GM12878 (cell line): ENCODE results near the gene OR7G3. TPM values are rescaled to one million over a fixed set of nuclear protein-coding genes. Genes with fewer than 3 reads are reported as not detected.
A peak's percentile ranks its signal among the peaks of the same experiment; 100 is the strongest.

Experiments used
- ATAC-seq: fragments of 200-7000 bp; cut with Tn5 transposase; 3 replicates; pipeline ENCODE4 v1.9.1; 2020; ENCODE audit warnings: mild to moderate bottlenecking, moderate library complexity
- BruUV-seq: library from RNA; stranded (reverse); fragments of 400-500 nt; replicated peaks from 2 replicates; lab custom pipeline; 2021; lab: Mats Ljungman, UMichigan
- CTCF ChIA-PET: fragments of 300-600 bp; sonication (Branson Sonifier 250); formaldehyde crosslinking; extraction: SDS; loops from one replicate; lab custom pipeline; 2021; ENCODE audit warnings: inconsistent platforms; lab: Yijun Ruan, JAX
- POLR2A ChIA-PET: fragments of 350-600 bp; formaldehyde crosslinking; extraction: SDS; loops from one replicate; lab custom pipeline; 2021; ENCODE audit warnings: inconsistent platforms; lab: Charles Lee
- RAD21 ChIA-PET: fragments of 300-600 bp; sonication (Branson Sonifier 250); formaldehyde crosslinking; loops from one replicate; lab custom pipeline; 2023; ENCODE audit warnings: antibody characterized with exemption; ENCODE audit not compliant: unreplicated experiment; lab: Charles Lee
- SMC1A ChIA-PET: fragments of 300-600 bp; sonication (Branson Sonifier 250); formaldehyde crosslinking; loops from one replicate; lab custom pipeline; 2023; ENCODE audit not compliant: unreplicated experiment, uncharacterized antibody; lab: Charles Lee
- DNase-seq: peaks from one replicate; pipeline ENCODE4 v3.0.0-alpha.2; 2011; ENCODE audit warnings: low read depth, low spot score
- FAIRE-seq: peaks from 3 replicates; lab custom pipeline; 2011; peaks lifted over from hg19 to GRCh38; lab: Jason Lieb, UNC
- H2AFZ ChIP-seq: 2 replicates; pipeline ENCODE4 v1.6.0; 2011; ENCODE audit warnings: low read depth, low read length, control low read depth; ENCODE audit not compliant: control insufficient read depth
- H3K27ac ChIP-seq: 2 replicates; pipeline ENCODE4 v1.5.1; 2011; ENCODE audit warnings: control low read depth; ENCODE audit not compliant: control insufficient read depth, insufficient read depth
- H3K27me3 ChIP-seq, 2 experiments: replicated peaks in 1 of 2; 2 replicates each; pipeline versions ENCODE4 v1.6.0 to v1.6.1; 2011; ENCODE audit warnings: low read length in 1 of 2; ENCODE audit not compliant: control insufficient read depth in 2 of 2, insufficient read depth in 2 of 2
- H3K36me3 ChIP-seq, 2 experiments: 2 replicates each; pipeline ENCODE4 v1.5.1; 2011; ENCODE audit warnings: low read length in 1 of 2; ENCODE audit not compliant: control insufficient read depth in 2 of 2, insufficient read depth in 2 of 2
- H3K4me1 ChIP-seq: 2 replicates; pipeline ENCODE4 v1.6.1; 2011; ENCODE audit warnings: mild to moderate bottlenecking, low read length, moderate library complexity, mixed read lengths; ENCODE audit not compliant: control insufficient read depth, insufficient read depth
- H3K4me2 ChIP-seq: 2 replicates; pipeline ENCODE4 v1.6.0; 2011; ENCODE audit warnings: control low read depth; ENCODE audit not compliant: control insufficient read depth, insufficient read depth
- H3K4me3 ChIP-seq: fragments of 200-600 bp; sonication (generic); 2 replicates; pipeline ENCODE4 v1.5.1; 2016
- H3K79me2 ChIP-seq: 2 replicates; pipeline ENCODE4 v1.6.0; 2011; ENCODE audit warnings: low read length; ENCODE audit not compliant: control insufficient read depth, insufficient read depth
- H3K9ac ChIP-seq: 2 replicates; pipeline ENCODE4 v1.8.0; 2011; ENCODE audit warnings: low read length, control low read depth, mixed read lengths; ENCODE audit not compliant: control insufficient read depth, insufficient read depth
- H3K9me3 ChIP-seq: replicated peaks from 3 replicates; pipeline ENCODE4 v1.5.1; 2011; ENCODE audit warnings: mild to moderate bottlenecking, low read length; ENCODE audit not compliant: control insufficient read depth, insufficient read depth
- H4K20me1 ChIP-seq: 2 replicates; pipeline ENCODE4 v1.6.0; 2011; ENCODE audit not compliant: control insufficient read depth, insufficient read depth
- BACH1 ChIP-seq: fragments of 450-650 bp; IDR thresholded peaks from 2 replicates; pipeline ENCODE4 v1.6.1; 2017; ENCODE audit warnings: mild to moderate bottlenecking, borderline replicate concordance
- CBX3 ChIP-seq: fragments of 200-600 bp; sonication (generic); IDR thresholded peaks from 2 replicates; pipeline ENCODE4 v1.6.1; 2016; ENCODE audit warnings: low read depth, borderline replicate concordance
- DPF2 ChIP-seq: fragments of 450-650 bp; IDR thresholded peaks from 2 replicates; pipeline ENCODE4 v1.6.1; 2017; ENCODE audit warnings: mild to moderate bottlenecking
- EGR1 ChIP-seq, 2 experiments: IDR thresholded peaks; 1 replicate in 1 of 2; 2 replicates in 1 of 2; pipeline ENCODE4 v1.6.1; 2011 to 2012; ENCODE audit warnings: low read depth in 2 of 2, low read length in 2 of 2, borderline replicate concordance in 1 of 2, mild to moderate bottlenecking in 1 of 2, moderate library complexity in 1 of 2
- EZH2 ChIP-seq: IDR thresholded peaks from 2 replicates; pipeline ENCODE4 v1.6.1; 2012; ENCODE audit warnings: low read depth, mild to moderate bottlenecking, control low read depth, inconsistent platforms, low read length, borderline replicate concordance; ENCODE audit not compliant: control insufficient read depth
- GABPA ChIP-seq: IDR thresholded peaks from 2 replicates; pipeline ENCODE4 v1.6.1; 2014; ENCODE audit warnings: antibody characterized with exemption, low read depth, mild to moderate bottlenecking, inconsistent platforms
- IKZF1 ChIP-seq: fragments of 450-650 bp; conservative IDR thresholded peaks from 2 replicates; pipeline ENCODE4 v1.6.1; 2017; ENCODE audit warnings: antibody characterized with exemption, mild to moderate bottlenecking
- KLF5 ChIP-seq: fragments of 450-650 bp; IDR thresholded peaks from 2 replicates; pipeline ENCODE4 v1.6.1; 2014; ENCODE audit warnings: mild to moderate bottlenecking; ENCODE audit not compliant: partially characterized antibody
- MTA2 ChIP-seq: fragments of 450-650 bp; IDR thresholded peaks from 2 replicates; pipeline ENCODE4 v1.6.1; 2016; ENCODE audit warnings: low read depth, mild to moderate bottlenecking, moderate library complexity
- RCOR1 ChIP-seq: conservative IDR thresholded peaks from 2 replicates; pipeline ENCODE4 v1.6.1; 2012; ENCODE audit warnings: low read depth, low read length, improper control_type of control experiment
- SP1 ChIP-seq: IDR thresholded peaks from one replicate; pipeline ENCODE4 v1.6.1; 2011; ENCODE audit warnings: low read depth, low read length
- WGBS: methylation state at CpG from one replicate; pipeline ENCODE4 v1.1.6; 2016; ENCODE audit warnings: low lambda C conversion rate; ENCODE audit not compliant: insufficient replicate concordance, insufficient coverage; ENCODE audit errors: missing lambda C conversion rate; 5-methylcytosine and 5-hydroxymethylcytosine counted together
- in situ Hi-C: fragments of 300-500 bp; cut with MboI; formaldehyde crosslinking; loops from 9 replicates; pipeline ENCODE4 v1.14.3; 2018; ENCODE audit warnings: mixed read lengths
- intact Hi-C: fragments of 100-400 bp; cut with micrococcal nuclease; formaldehyde crosslinking; loops from one replicate; pipeline ENCODE4 v1.14.2; 2022; ENCODE audit not compliant: unreplicated experiment
- polyA plus RNA-seq, 11 experiments: library from polyadenylated mRNA; depleted of rRNA in 4 of 11; unstranded in 6 of 11; stranded (reverse) in 5 of 11; fragments of >200 nt; fragmentation: Nextera tagmentation in 4 of 11; fragmentation: Illumina TruSeq in 1 of 11; extraction: Ambion mirVana in 4 of 11; extraction: Trizol in 1 of 11; gene quantifications; 1 replicate in 1 of 11; 2 replicates in 10 of 11; pipeline versions ENCODE4 v1.2.1 to v1.2.3, GENCODE V29; 2011 to 2016; ENCODE audit warnings: inconsistent platforms in 2 of 11, missing spikeins in 2 of 11, low read depth in 1 of 11
- total RNA-seq, 4 experiments: library from RNA; depleted of rRNA in 3 of 4; stranded (reverse); fragments of >200 nt in 3 of 4; fragmentation: Illumina TruSeq in 1 of 4; extraction: Trizol in 1 of 4; gene quantifications; 2 replicates each; pipeline versions ENCODE4 v1.2.1 to v1.2.3, GENCODE V29; 2013 to 2021

OR7G3 gene
- total and polyA plus RNA-seq, 10 of the 15 experiments (the other 5 are each of a cell fraction or from before 2014, with no cell fraction given) = not detected

GRCh38 chr19:9132422-9132821, 5.7 kb upstream of the OR7G3 start:
- in situ Hi-C loops = loop anchor here (10.0 to 25.0 kb wide), 3 partner anchors 492 to 1105 kb away; partner anchors contain the start of genes S1PR2 and ZNF561
- BruUV-seq = no TSS peak
- intact Hi-C loops = loop anchor here (10.0 kb wide), 1 partner anchor 172 kb away; the partner anchor contains the start of gene ZNF699
- Histone ChIP-seq H3K79me2 (no peaks in the 10 kb centered on the region), H3K9me3 (no peaks in the 10 kb centered on the region; the same call in 2 of the 3 replicates), H2AFZ (no peak overlapping the region), H3K36me3 (no peaks in the 10 kb centered on the region), H3K27me3 (no peaks in the 10 kb centered on the region), H4K20me1 (no peaks in the 10 kb centered on the region), H3K4me2 (no peak overlapping the region), H3K27ac (no peak overlapping the region), H3K4me3 (no peak overlapping the region), H3K9ac (no peak overlapping the region), H3K4me1 (no peaks in the 10 kb centered on the region)
- ATAC-seq (no peak), FAIRE-seq (no peak), DNase-seq (no peak)
- SMC1A ChIA-PET = interaction anchor here (0.6 kb wide), 1 partner anchor 10 kb away, joined by 3 read pairs; no protein-coding TSS in a partner anchor
- TF ChIP-seq GABPA (no peak), IKZF1 (peak; percentile 48), EZH2 (no peak), MTA2 (peak; percentile 66), KLF5 (no peak), CBX3 (no peak), BACH1 (no peak), RCOR1 (no peak), DPF2 (no peak), SP1 (no peak), EGR1 (IDR thresholded peaks at IDR 0.05; ENCODE audit: borderline replicate concordance in 1 of 2, low read depth in 2 of 2, low read length in 2 of 2) (no peak)
- 23% methylated on average over 5 of the region's 5 CpGs for WGBS
- RAD21 ChIA-PET = no interaction called here
- CTCF ChIA-PET = interaction anchor here (0.6 kb wide), 1 partner anchor 550 kb away, joined by 3 read pairs; no protein-coding TSS in a partner anchor
- POLR2A ChIA-PET = interaction anchor here (0.6 kb wide), 1 partner anchor 511 kb away, joined by 4 read pairs; no protein-coding TSS in a partner anchor
